ENCODE results near the gene TMEM134. TPM values are rescaled to one million over a fixed set of nuclear protein-coding genes. Genes with fewer than 3 reads are reported as not detected.

TMEM134 gene
- total RNA-seq, 2 experiments from 2014 or later: 49.9 to 52.4 TPM

DNA sequence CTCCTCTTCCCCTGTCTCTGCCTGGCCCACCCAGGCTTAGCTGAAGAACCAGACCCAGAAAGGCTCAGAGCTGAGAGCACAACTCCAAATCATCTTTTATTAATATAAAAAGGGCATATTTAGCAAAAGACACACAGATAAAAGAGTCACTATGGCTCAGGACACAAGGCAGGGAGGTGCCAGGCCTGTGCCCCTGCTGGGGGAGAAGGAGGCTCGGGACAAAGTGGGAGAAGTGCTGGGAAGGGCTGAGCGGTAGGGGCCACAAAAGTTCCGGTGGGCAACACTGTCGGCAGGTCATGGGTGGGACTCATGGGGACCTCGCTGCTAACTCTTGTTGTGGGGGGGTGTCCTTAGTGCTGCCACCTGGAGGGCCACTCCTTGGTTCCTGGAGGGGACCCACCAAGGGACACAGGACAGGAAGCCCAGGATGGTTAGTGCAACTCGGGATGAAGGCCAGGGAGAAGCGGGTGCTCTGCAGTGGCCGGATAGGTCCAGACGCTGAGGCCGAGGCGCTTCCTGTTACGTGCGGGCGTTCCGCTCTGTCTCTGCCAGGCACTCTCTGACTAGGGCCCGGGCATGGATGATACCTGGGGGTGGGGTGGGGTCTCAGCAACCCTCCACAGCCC lies 37.5 kb upstream of the TMEM134 start:
- Mint-ChIP-seq H3K4me3 (peak overlapping the region; percentile 93), H3K9me3 (no peaks in the 10 kb centered on the region), H3K27ac (peak overlapping the region; percentile 98), H3K27me3 (no peaks in the 10 kb centered on the region), H3K4me1 (ENCODE audit: low read depth) (peaks cover 48% of the 10 kb centered on the region), H3K36me3 (ENCODE audit: low read depth) (peaks cover 30% of the 10 kb centered on the region)
- Histone ChIP-seq H3K4me3 (ENCODE audit: low read length) (no peak overlapping the region), H3K9me3 (ENCODE audit: control insufficient read depth in 1 of 2, insufficient read depth in 1 of 2, low read length in 2 of 2) (no peaks in the 10 kb centered on the region), H3K4me1 (ENCODE audit: insufficient read depth, low read length) (peaks cover 59% of the 10 kb centered on the region), H3K27ac (ENCODE audit: low read depth in 1 of 2, low read length in 2 of 2) (peak overlapping the region; percentile 71 to 97), H3K27me3 (ENCODE audit: control insufficient read depth in 1 of 2, insufficient read depth in 2 of 2, low read length in 2 of 2) (peaks cover 0 to 3% of the 10 kb centered on the region in 2 experiments), H3K36me3 (ENCODE audit: insufficient read depth, low read length) (peaks cover 27% of the 10 kb centered on the region)
- DNase-seq: peak in 1 of 14 experiments; percentile 60
- no peak for ATAC-seq (ENCODE audit: poor library complexity)
- TF ChIP-seq, protein P1, sequence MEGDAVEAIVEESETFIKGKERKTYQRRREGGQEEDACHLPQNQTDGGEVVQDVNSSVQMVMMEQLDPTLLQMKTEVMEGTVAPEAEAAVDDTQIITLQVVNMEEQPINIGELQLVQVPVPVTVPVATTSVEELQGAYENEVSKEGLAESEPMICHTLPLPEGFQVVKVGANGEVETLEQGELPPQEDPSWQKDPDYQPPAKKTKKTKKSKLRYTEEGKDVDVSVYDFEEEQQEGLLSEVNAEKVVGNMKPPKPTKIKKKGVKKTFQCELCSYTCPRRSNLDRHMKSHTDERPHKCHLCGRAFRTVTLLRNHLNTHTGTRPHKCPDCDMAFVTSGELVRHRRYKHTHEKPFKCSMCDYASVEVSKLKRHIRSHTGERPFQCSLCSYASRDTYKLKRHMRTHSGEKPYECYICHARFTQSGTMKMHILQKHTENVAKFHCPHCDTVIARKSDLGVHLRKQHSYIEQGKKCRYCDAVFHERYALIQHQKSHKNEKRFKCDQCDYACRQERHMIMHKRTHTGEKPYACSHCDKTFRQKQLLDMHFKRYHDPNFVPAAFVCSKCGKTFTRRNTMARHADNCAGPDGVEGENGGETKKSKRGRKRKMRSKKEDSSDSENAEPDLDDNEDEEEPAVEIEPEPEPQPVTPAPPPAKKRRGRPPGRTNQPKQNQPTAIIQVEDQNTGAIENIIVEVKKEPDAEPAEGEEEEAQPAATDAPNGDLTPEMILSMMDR (IDR thresholded peaks at IDR 0.05): peak; percentile 64
- CTCF ChIA-PET: interaction anchor here (0.8 to 1.9 kb wide), 9 partner anchors 37 to 189 kb away, joined by 3 to 8 read pairs (median 4); partner anchors contain the start of genes RAD9A and TMEM134
- intact Hi-C loops (cut with DNase I, micrococcal nuclease): loop anchor here (1.0 to 10.0 kb wide), 12 partner anchors 23 to 264 kb away; partner anchors contain the start of genes AIP (in 2 of the 2), PPP1CA (in 2 of the 2), PTPRCAP (in 2 of the 2) and TMEM134 (in 2 of the 2)
- POLR2A ChIA-PET: interaction anchor here (1.0 to 3.0 kb wide), 9 partner anchors 21 to 153 kb away, joined by 3 to 35 read pairs (median 7); partner anchors contain the start of genes AIP, POLD4, PPP1CA and PTPRCAP

DNA sequence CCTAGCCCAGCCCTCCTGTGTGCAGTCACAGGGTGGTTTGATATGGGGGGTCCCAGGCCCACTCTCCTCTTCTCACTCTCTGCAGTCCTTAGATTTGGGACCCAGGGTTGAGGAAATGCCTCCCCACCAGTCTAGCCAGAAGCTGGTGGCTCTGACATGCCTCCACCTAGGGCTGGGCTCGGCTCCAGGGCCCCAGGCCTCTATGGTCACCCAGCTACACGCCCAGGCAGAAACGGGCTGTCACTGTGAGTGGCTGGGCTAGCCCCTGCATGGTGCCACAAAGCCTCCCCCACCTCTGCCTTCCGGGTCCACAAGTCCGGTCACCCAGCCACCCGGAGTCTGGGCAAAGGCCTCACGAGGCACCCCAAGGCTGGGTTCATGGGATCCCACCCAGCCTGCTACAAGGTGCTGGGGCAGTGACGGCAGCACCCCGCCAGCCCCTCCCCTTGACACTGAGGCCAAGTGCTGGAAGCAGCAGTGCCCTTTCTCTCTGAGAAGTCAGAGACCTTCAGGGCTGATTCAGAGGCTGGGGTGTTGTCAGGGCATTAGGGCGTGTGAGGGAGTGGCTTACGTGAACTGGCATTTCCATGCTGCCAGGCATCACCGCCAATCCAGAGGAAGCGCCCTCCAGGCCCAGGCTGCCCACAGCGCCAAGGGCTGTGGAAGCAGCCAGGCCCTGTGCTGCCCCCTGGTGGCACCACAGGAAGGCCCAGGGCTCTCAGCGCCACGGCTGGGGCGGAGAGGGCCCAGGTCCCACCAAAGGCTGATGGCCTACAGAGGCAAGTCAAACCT lies 36.8 kb upstream of the TMEM134 start:
- Mint-ChIP-seq H3K27ac (peak overlapping the region; percentile 98), H3K36me3 (ENCODE audit: low read depth) (peaks cover 37% of the 10 kb centered on the region), H3K27me3 (no peaks in the 10 kb centered on the region), H3K4me3 (peak overlapping the region; percentile 93), H3K9me3 (no peaks in the 10 kb centered on the region), H3K4me1 (ENCODE audit: low read depth) (peaks cover 54% of the 10 kb centered on the region)
- H3K4me3 ChIP-seq (ENCODE audit: low read length): peak overlapping the region; percentile 97
- ATAC-seq (ENCODE audit: poor library complexity) (peak; percentile 63), DNase-seq (peak; percentile 78 to 96 (median 87))
- CTCF ChIA-PET: interaction anchor here (0.8 to 1.9 kb wide), 11 partner anchors 21 to 188 kb away, joined by 3 to 8 read pairs (median 4); partner anchors contain the start of genes RAD9A and TMEM134
- TF ChIP-seq, protein P1 (IDR thresholded peaks at IDR 0.05): peak; percentile 97
- no peaks in the 10 kb centered on the region for H3K27me3 ChIP-seq (ENCODE audit: control insufficient read depth in 1 of 2, insufficient read depth in 2 of 2, low read length in 2 of 2)
- H3K27ac ChIP-seq (ENCODE audit: low read depth in 1 of 2, low read length in 2 of 2): peak overlapping the region; percentile 71 to 79
- intact Hi-C loops (cut with DNase I, micrococcal nuclease): loop anchor here (1.0 to 10.0 kb wide), 13 partner anchors 18 to 264 kb away; partner anchors contain the start of genes AIP (in 2 of the 2), PPP1CA (in 2 of the 2), PTPRCAP (in 2 of the 2) and TMEM134 (in 2 of the 2)
- H3K9me3 ChIP-seq (ENCODE audit: control insufficient read depth in 1 of 2, insufficient read depth in 1 of 2, low read length in 2 of 2): no peaks in the 10 kb centered on the region
- H3K4me1 ChIP-seq (ENCODE audit: insufficient read depth, low read length): peaks cover 63% of the 10 kb centered on the region
- peaks cover 34% of the 10 kb centered on the region for H3K36me3 ChIP-seq (ENCODE audit: insufficient read depth, low read length)
- POLR2A ChIA-PET: interaction anchor here (0.6 to 3.0 kb wide), 11 partner anchors 21 to 114 kb away, joined by 3 to 35 read pairs (median 4); partner anchors contain the start of genes AIP, PPP1CA, PTPRCAP and RAD9A

Measured in CD4-positive, alpha-beta T cell (primary cell).